Measurements from ENCODE around the gene DNMT3A.

DNA sequence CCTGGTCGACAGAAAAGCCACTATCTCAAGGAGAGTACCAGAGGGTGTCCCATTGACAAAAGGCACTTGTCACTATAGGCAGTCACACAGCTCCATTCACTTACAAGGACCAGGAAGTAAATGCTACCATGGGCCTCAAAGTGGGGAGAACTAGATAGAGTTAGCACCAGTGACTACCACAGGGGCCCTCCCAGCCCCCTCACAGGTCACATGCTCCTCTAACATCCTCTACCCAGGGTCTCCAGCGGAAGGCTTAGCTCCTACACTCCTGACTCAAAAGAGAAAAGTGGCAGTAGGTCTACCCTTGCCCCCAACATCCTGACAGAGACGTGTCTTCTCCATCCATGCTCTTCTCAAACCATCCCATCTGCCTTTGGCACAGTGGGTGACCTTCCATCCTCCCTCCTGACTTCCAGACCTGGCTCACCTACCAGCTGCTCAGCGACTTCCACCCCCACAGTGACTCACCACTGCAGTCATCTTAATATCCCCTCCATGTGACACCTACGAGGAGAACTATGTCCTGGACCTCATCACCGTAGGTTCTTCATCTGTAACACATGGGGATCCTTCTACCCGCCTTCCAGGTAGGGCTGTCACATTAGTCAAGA lies 5.6 kb upstream of the DNMT3A start:
- TF ChIP-seq, protein P1, sequence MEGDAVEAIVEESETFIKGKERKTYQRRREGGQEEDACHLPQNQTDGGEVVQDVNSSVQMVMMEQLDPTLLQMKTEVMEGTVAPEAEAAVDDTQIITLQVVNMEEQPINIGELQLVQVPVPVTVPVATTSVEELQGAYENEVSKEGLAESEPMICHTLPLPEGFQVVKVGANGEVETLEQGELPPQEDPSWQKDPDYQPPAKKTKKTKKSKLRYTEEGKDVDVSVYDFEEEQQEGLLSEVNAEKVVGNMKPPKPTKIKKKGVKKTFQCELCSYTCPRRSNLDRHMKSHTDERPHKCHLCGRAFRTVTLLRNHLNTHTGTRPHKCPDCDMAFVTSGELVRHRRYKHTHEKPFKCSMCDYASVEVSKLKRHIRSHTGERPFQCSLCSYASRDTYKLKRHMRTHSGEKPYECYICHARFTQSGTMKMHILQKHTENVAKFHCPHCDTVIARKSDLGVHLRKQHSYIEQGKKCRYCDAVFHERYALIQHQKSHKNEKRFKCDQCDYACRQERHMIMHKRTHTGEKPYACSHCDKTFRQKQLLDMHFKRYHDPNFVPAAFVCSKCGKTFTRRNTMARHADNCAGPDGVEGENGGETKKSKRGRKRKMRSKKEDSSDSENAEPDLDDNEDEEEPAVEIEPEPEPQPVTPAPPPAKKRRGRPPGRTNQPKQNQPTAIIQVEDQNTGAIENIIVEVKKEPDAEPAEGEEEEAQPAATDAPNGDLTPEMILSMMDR (IDR thresholded peaks at IDR 0.05): no peak
- TF ChIP-seq EP300 (IDR thresholded peaks at IDR 0.05) (no peak), POLR2AphosphoS5 (IDR thresholded peaks at IDR 0.05) (peak; percentile 30)
